K562 (cell line): ENCODE results near the gene NFATC3. TPM values are rescaled to one million over a fixed set of nuclear protein-coding genes. Genes with fewer than 3 reads are reported as not detected.
A peak's percentile ranks its signal among the peaks of the same experiment; 100 is the strongest.

Source experiments
- AFF1 ChIP-seq, 2 experiments: fragments of 450-650 bp; IDR thresholded peaks; 2 replicates each; pipeline ENCODE4 v1.6.1; 2018; ENCODE audit warnings: mild to moderate bottlenecking in 2 of 2, low read depth in 1 of 2; ENCODE audit not compliant: partially characterized antibody in 2 of 2
- CTCF ChIP-seq, 3 experiments: IDR thresholded peaks in 2 of 3; conservative IDR thresholded peaks in 1 of 3; 2 replicates each; pipeline ENCODE4 v1.5.1; 2011 to 2012; ENCODE audit warnings: low read length in 3 of 3, mild to moderate bottlenecking in 3 of 3, control low read depth in 2 of 3, improper control_type of control experiment in 1 of 3, inconsistent platforms in 1 of 3, low read depth in 1 of 3, mixed read lengths in 1 of 3, moderate library complexity in 1 of 3; ENCODE audit not compliant: insufficient read depth in 2 of 3
- DLX4 ChIP-seq: fragments of 250-450 bp; sonication (Bioruptor Pico); IDR thresholded peaks from 2 replicates; pipeline ENCODE4 v1.6.1; 2021; ENCODE audit warnings: mild to moderate bottlenecking
- E2F1 ChIP-seq: sonication (generic); formaldehyde crosslinking; IDR thresholded peaks from 2 replicates; pipeline ENCODE4 v1.8.1; 2023; ENCODE audit warnings: mild to moderate bottlenecking, missing genetic modification reagents, moderate library complexity
- FOXP4 ChIP-seq: sonication (generic); formaldehyde crosslinking; IDR thresholded peaks from 2 replicates; pipeline ENCODE4 v1.8.0; 2022; ENCODE audit warnings: mild to moderate bottlenecking, missing genetic modification reagents, borderline replicate concordance
- ILF3 ChIP-seq: fragments of 450-650 bp; IDR thresholded peaks from 2 replicates; pipeline ENCODE4 v1.6.1; 2018; ENCODE audit warnings: antibody characterized with exemption, mild to moderate bottlenecking, moderate library complexity, borderline replicate concordance
- KDM2B ChIP-seq: fragments of 250-450 bp; sonication (Bioruptor Pico); IDR thresholded peaks from 2 replicates; pipeline ENCODE4 v1.8.0; 2021; ENCODE audit warnings: mild to moderate bottlenecking, moderate library complexity
- KLF13 ChIP-seq: fragments of 450-650 bp; IDR thresholded peaks from 2 replicates; pipeline ENCODE4 v1.6.1; 2016; ENCODE audit warnings: missing genetic modification characterization, low read depth, mild to moderate bottlenecking, missing compliant biosample characterization, moderate library complexity, borderline replicate concordance
- NFIX ChIP-seq: fragments of 250-450 bp; sonication (Bioruptor Pico); IDR thresholded peaks from 2 replicates; pipeline ENCODE4 v1.4.0; 2020; ENCODE audit warnings: low read depth, mild to moderate bottlenecking, moderate library complexity
- PML ChIP-seq: IDR thresholded peaks from 2 replicates; pipeline ENCODE4 v1.6.1; 2012; ENCODE audit warnings: low read length, inconsistent platforms
- SIN3A ChIP-seq, 2 experiments: fragments of 150-350 bp in 1 of 2; IDR thresholded peaks; 2 replicates each; pipeline ENCODE4 v1.6.1; 2011 to 2016; ENCODE audit warnings: borderline replicate concordance in 2 of 2, low read depth in 2 of 2, low read length in 2 of 2, mild to moderate bottlenecking in 2 of 2, moderate library complexity in 2 of 2; ENCODE audit not compliant: control insufficient read depth in 1 of 2
- SMAD4 ChIP-seq: fragments of 250-450 bp; sonication (Bioruptor Pico); conservative IDR thresholded peaks from 2 replicates; pipeline ENCODE4 v1.8.0; 2021; ENCODE audit warnings: inconsistent platforms, mild to moderate bottlenecking, moderate library complexity
- SP2 ChIP-seq: IDR thresholded peaks from 2 replicates; pipeline ENCODE4 v1.6.1; 2011; ENCODE audit warnings: mild to moderate bottlenecking, low read depth, low read length, moderate library complexity; ENCODE audit not compliant: poor library complexity, severe bottlenecking; ENCODE audit errors: extremely low read depth
- polyA plus RNA-seq, 8 experiments: library from polyadenylated mRNA; depleted of rRNA in 4 of 8; stranded (reverse) in 5 of 8; unstranded in 3 of 8; fragments of >200 nt; fragmentation: Nextera tagmentation in 2 of 8; fragmentation: Illumina TruSeq in 1 of 8; extraction: Ambion mirVana in 2 of 8; extraction: Trizol in 1 of 8; gene quantifications; 2 replicates each; pipeline versions ENCODE4 v1.2.1 to v1.2.3, GENCODE V29; 2011 to 2014; ENCODE audit warnings: inconsistent platforms in 1 of 8, missing spikeins in 1 of 8
- total RNA-seq, 7 experiments: library from RNA; depleted of rRNA in 6 of 7; stranded (reverse); fragments of >200 nt in 6 of 7; fragmentation: Illumina TruSeq in 2 of 7; extraction: Trizol in 2 of 7; gene quantifications; 2 replicates each; pipeline versions ENCODE4 v1.2.1 to v1.2.3, GENCODE V29; 2011 to 2021; ENCODE audit warnings: low replicate concordance in 1 of 7

NFATC3 gene
- total and polyA plus RNA-seq, 9 of the 15 experiments (the other 6 are each of a cell fraction or from before 2014, with no cell fraction given), result 15.7 to 98.4 (median 59.4) TPM

- TF ChIP-seq FOXP4 (CRISPR knock-in tag), result 0 out of 2 replicates have a peak, but pooled peaks have one; percentile 41
- TF ChIP-seq AFF1 (IDR thresholded peaks at IDR 0.05; ENCODE audit: low read depth in 1 of 2, partially characterized antibody in 2 of 2), result no peak
- TF ChIP-seq SMAD4 (CRISPR knock-in tag), result peak; percentile 87
- TF ChIP-seq ILF3, result no peak
- no peak for TF ChIP-seq KLF13
- TF ChIP-seq DLX4 (CRISPR knock-in tag), result no peak
- peak; percentile 77 to 80; a peak in 3 of 4 replicates for TF ChIP-seq SIN3A (IDR thresholded peaks at IDR 0.05; ENCODE audit: borderline replicate concordance in 2 of 2, control insufficient read depth in 1 of 2, low read depth in 2 of 2, low read length in 2 of 2)
- no peak for TF ChIP-seq NFIX (CRISPR knock-in tag)
- TF ChIP-seq E2F1 (CRISPR knock-in tag), result peak; percentile 80; the same call in 1 of the 2 replicates
- 0 out of 2 replicates have a peak, but pooled peaks have one; percentile 16 for TF ChIP-seq KDM2B (CRISPR knock-in tag)
- TF ChIP-seq SP2, result no peak
- peak; percentile 28 to 65 (median 49); a peak in 5 of 6 replicates for TF ChIP-seq CTCF (IDR thresholded peaks at IDR 0.05 in 2 of 3, conservative IDR thresholded peaks at IDR 0.05 in 1 of 3; ENCODE audit: insufficient read depth in 2 of 3, low read depth in 1 of 3, low read length in 3 of 3)
- TF ChIP-seq PML, result peak; percentile 72
These were observed 489 bp upstream of the NFATC3 start (continued) for GRCh38 chr16:68084504-68085258.
